Motor neuron (in vitro differentiated cells): ENCODE results near the gene TNFSF9. TPM values are rescaled to one million over a fixed set of nuclear protein-coding genes. Genes with fewer than 3 reads are reported as not detected.
"Not testable (repeated sequence)": the region's sequence is repeated elsewhere in the genome, so short reads cannot be mapped to it uniquely, and the experiment has no call there.

Experiments
- ATAC-seq, 8 experiments: fragments of 200-7000 bp; cut with Tn5 transposase; replicated peaks in 6 of 8; 2 replicates each; pipeline ENCODE4 v1.8.0; 2021; ENCODE audit warnings: mild to moderate bottlenecking in 8 of 8, moderate library complexity in 8 of 8
- H3K27ac ChIP-seq, 2 donors: fragments of 250-450 bp; sonication (Bioruptor Pico); 2 replicates each; pipeline ENCODE4 v1.9.0; 2021; ENCODE audit warnings: antibody characterized with exemption in 2 of 2, mild to moderate bottlenecking in 2 of 2, moderate library complexity in 1 of 2
- H3K4me1 ChIP-seq, 2 donors: fragments of 250-450 bp; sonication (Bioruptor Pico); replicated peaks in 1 of 2; 2 replicates each; pipeline ENCODE4 v1.6.1; 2021; ENCODE audit warnings: antibody characterized with exemption in 2 of 2, mild to moderate bottlenecking in 2 of 2, moderate library complexity in 1 of 2
- H3K4me3 ChIP-seq, 5 donors: fragments of 250-450 bp; sonication (Bioruptor Pico); 2 replicates each; pipeline ENCODE4 v1.9.0; 2021; ENCODE audit warnings: antibody characterized with exemption in 5 of 5, mild to moderate bottlenecking in 5 of 5, moderate library complexity in 4 of 5
- WGBS, 10 experiments: fragments of 450-650 bp; shearing (Covaris generic); methylation state at CpG; one replicate each; pipeline ENCODE4 v1.0.0; 2022; 5-methylcytosine and 5-hydroxymethylcytosine counted together
- in situ Hi-C, 9 experiments: fragments of 400-800 bp; cut with MboI; loops; one replicate each; pipeline ENCODE4 v1.15.0; 2021; ENCODE audit warnings: low sequenced_read_pairs in 9 of 9, low pct_unique_long_range_greater_than_20kb in 2 of 9; ENCODE audit not compliant: unreplicated experiment in 9 of 9
- total RNA-seq, 8 experiments: library from RNA; unstranded; fragments of 300-600 nt; gene quantifications; 2 replicates each; pipeline versions ENCODE4 v1.2.3 to v1.2.4, GENCODE V29; 2022

The TNFSF9 gene
- total RNA-seq, 8 experiments from 2014 or later: 1.7 to 118 (median 5.9) TPM

GRCh38 chr19:6498294-6499036 is 32.4 kb upstream of the TNFSF9 start:
- no peak for ATAC-seq
- Histone ChIP-seq H3K4me3 (no peak overlapping the region), H3K27ac (no peak overlapping the region), H3K4me1 (peaks cover 0 to 14% of the 10 kb centered on the region in 2 donors)
- WGBS, 10 experiments: 20 to 92% (median 71%) methylated on average over 1 to 6 of the region's 7 CpGs; no CpG with 5 or more reads in 4 of the 10 experiments
- in situ Hi-C loops: no loop called here

GRCh38 chr19:6499052-6499790 is 31.6 kb upstream of the TNFSF9 start:
- no peak overlapping the region for H3K27ac ChIP-seq
- in situ Hi-C loops: no loop called here
- no peak overlapping the region for H3K4me3 ChIP-seq
- peaks cover 0 to 14% of the 10 kb centered on the region in 2 donors for H3K4me1 ChIP-seq
- 0 to 81% (median 46%) methylated on average over 1 to 11 of the region's 17 CpGs; no CpG with 5 or more reads in 2 of the 10 experiments for WGBS, 10 experiments
- peak in 3 of 8 experiments; percentile 67 to 77 (median 68) for ATAC-seq

- in situ Hi-C loops: no loop called here
- 60 to 84% (median 77%) methylated on average over 1 to 11 of the region's 24 CpGs; no CpG with 5 or more reads in 3 of the 10 experiments for WGBS, 10 experiments
- no peak for ATAC-seq
- Histone ChIP-seq H3K4me1 (peaks cover 0 to 14% of the 10 kb centered on the region in 2 donors), H3K4me3 (peak overlapping the region; percentile 67 to 91 (median 76)), H3K27ac (peak overlapping the region; percentile 57 to 72)
Measured at GRCh38 chr19:6500837-6501739, 29.7 kb upstream of the TNFSF9 start.

GRCh38 chr19:6501740-6502648 is 28.8 kb upstream of the TNFSF9 start, which contains the start of gene TUBB4A:
Gene TUBB4A, minus strand, starts transcription at chr19:6502309. Its CDS starts 97 bp downstream, at chr19:6502212.
- in situ Hi-C loops: no loop called here
- peak within 1 kb of the TSS; percentile 67 to 91 (median 76) for H3K4me3 ChIP-seq

GRCh38 chr19:6503407-6504201 is 27.2 kb upstream of the TNFSF9 start:
- Histone ChIP-seq H3K27ac (no peak overlapping the region), H3K4me1 (peaks cover 0 to 14% of the 10 kb centered on the region in 2 donors), H3K4me3 (no peak overlapping the region)
- WGBS, 10 experiments: 42 to 100% (median 66%) methylated on average over 1 to 6 of the region's 9 CpGs; no CpG with 5 or more reads in 2 of the 10 experiments
- in situ Hi-C loops: no loop called here
- ATAC-seq: no peak

More at GRCh38 chr19:6501740-6502648, 28.8 kb upstream of the TNFSF9 start, which contains the start of gene TUBB4A:
- peak within 1 kb of the TSS; percentile 57 to 72 for H3K27ac ChIP-seq
- 1% methylated on average over 17 of the region's 71 CpGs; no CpG with 5 or more reads in 9 of the 10 experiments for WGBS, 10 experiments
- peak; percentile 56 to 88 (median 82) for ATAC-seq
- H3K4me1 ChIP-seq: peaks cover 0 to 14% of the 10 kb centered on the region in 2 donors

- H3K4me1 ChIP-seq, in situ Hi-C loops, H3K27ac ChIP-seq, ATAC-seq, H3K4me3 ChIP-seq: not testable (repeated sequence)
- 65 to 100% (median 90%) methylated on average over 1 to 6 of the region's 9 CpGs; no CpG with 5 or more reads in 2 of the 10 experiments for WGBS, 10 experiments
Measured at GRCh38 chr19:6508028-6508771, 22.6 kb upstream of the TNFSF9 start.

GRCh38 chr19:6509118-6509971 is 21.5 kb upstream of the TNFSF9 start:
- Histone ChIP-seq H3K4me3 (no peak overlapping the region), H3K4me1 (peaks cover 0 to 5% of the 10 kb centered on the region in 2 donors), H3K27ac (no peak overlapping the region)
- in situ Hi-C loops: no loop called here
- peak in 6 of 8 experiments; percentile 15 to 86 (median 74) for ATAC-seq
- 60 to 92% (median 80%) methylated on average over 1 to 6 of the region's 20 CpGs; no CpG with 5 or more reads in 5 of the 10 experiments for WGBS, 10 experiments

- H3K27ac ChIP-seq: no peak overlapping the region
- WGBS, 10 experiments: 67 to 96% (median 80%) methylated on average over 1 to 5 of the region's 7 CpGs; no CpG with 5 or more reads in 6 of the 10 experiments
- in situ Hi-C loops: loop anchor here in 1 of 9 experiments (10.0 kb wide), 1 partner anchor 354 kb away; no protein-coding TSS in a partner anchor
Measured at GRCh38 chr19:6510618-6511017, 20.2 kb upstream of the TNFSF9 start.

GRCh38 chr19:6514089-6514488 is 16.7 kb upstream of the TNFSF9 start:
- H3K4me3 ChIP-seq: no peak overlapping the region
- in situ Hi-C loops: loop anchor here in 1 of 9 experiments (10.0 kb wide), 1 partner anchor 351 kb away; no protein-coding TSS in a partner anchor
- no peak overlapping the region for H3K27ac ChIP-seq
- H3K4me1 ChIP-seq: peaks cover 4 to 5% of the 10 kb centered on the region in 2 donors
- WGBS, 10 experiments: 67 to 93% (median 80%) methylated on average over 1 to 9 of the region's 9 CpGs; no CpG with 5 or more reads in 4 of the 10 experiments
- ATAC-seq: no peak

More at GRCh38 chr19:6510618-6511017, 20.2 kb upstream of the TNFSF9 start:
- no peak overlapping the region for H3K4me3 ChIP-seq
- peaks cover 0 to 5% of the 10 kb centered on the region in 2 donors for H3K4me1 ChIP-seq
- ATAC-seq: no peak
